HEK293 (cell line): ENCODE data around the gene KRTCAP2.
"Not testable (repeated sequence)": the region's sequence is repeated elsewhere in the genome, so short reads cannot be mapped to it uniquely, and the experiment has no call there.

Experiments used
- CTCF ChIA-PET: fragments of 350-600 bp; formaldehyde crosslinking; extraction: SDS; loops from one replicate; lab custom pipeline; 2021; ENCODE audit warnings: antibody characterized with exemption; lab: Yijun Ruan, JAX
- POLR2A ChIA-PET: fragments of 300-600 bp; formaldehyde crosslinking; extraction: SDS; loops from one replicate; lab custom pipeline; 2020; ENCODE audit warnings: antibody characterized with exemption, inconsistent platforms; lab: Yijun Ruan, JAX
- H3K27ac ChIP-seq: fragments of 200-500 bp; sonication (Bioruptor generic); 2 replicates; pipeline ENCODE4 v1.5.1; 2014; ENCODE audit warnings: low read depth, low read length, control low read depth, inconsistent platforms; ENCODE audit errors: extremely low read depth
- H3K36me3 ChIP-seq, 2 experiments: fragments of 200-500 bp in 1 of 2; sonication (Bioruptor generic) in 1 of 2; 1 replicate in 1 of 2; 2 replicates in 1 of 2; pipeline ENCODE4 v1.5.1; 2014 to 2017; ENCODE audit warnings: inconsistent platforms in 2 of 2, low read length in 2 of 2; ENCODE audit not compliant: control insufficient read depth in 2 of 2, insufficient read depth in 1 of 2
- H3K4me1 ChIP-seq: fragments of 200-500 bp; sonication (Bioruptor generic); 2 replicates; pipeline ENCODE4 v1.5.1; 2014; ENCODE audit warnings: mild to moderate bottlenecking, low read length, inconsistent platforms; ENCODE audit not compliant: control insufficient read depth, insufficient read depth
- H3K4me3 ChIP-seq: 2 replicates; pipeline ENCODE4 v1.5.1; 2011; ENCODE audit warnings: low read depth, mild to moderate bottlenecking, control low read depth, low read length, moderate library complexity
- H3K9me3 ChIP-seq: fragments of 200-500 bp; sonication (Bioruptor generic); 2 replicates; pipeline ENCODE4 v1.5.1; 2014; ENCODE audit warnings: low read depth, low read length, inconsistent platforms; ENCODE audit not compliant: control insufficient read depth, insufficient read depth
- FEZF1 ChIP-seq: fragments of 450-650 bp; formaldehyde crosslinking; IDR thresholded peaks from 2 replicates; pipeline ENCODE4 v1.5.1; 2016; ENCODE audit warnings: missing biosample characterization, missing genetic modification characterization
- GLIS1 ChIP-seq: fragments of 450-650 bp; formaldehyde crosslinking; IDR thresholded peaks from 2 replicates; pipeline ENCODE4 v1.5.1; 2016; ENCODE audit warnings: missing biosample characterization, missing genetic modification characterization
- KLF7 ChIP-seq: fragments of 450-650 bp; formaldehyde crosslinking; IDR thresholded peaks from 2 replicates; pipeline ENCODE4 v1.5.1; 2016; ENCODE audit warnings: missing biosample characterization, missing genetic modification characterization, borderline replicate concordance
- YY2 ChIP-seq: fragments of 450-650 bp; formaldehyde crosslinking; IDR thresholded peaks from 2 replicates; pipeline ENCODE4 v1.5.1; 2016; ENCODE audit warnings: missing biosample characterization, missing genetic modification characterization
- ZBTB20 ChIP-seq: fragments of 450-650 bp; formaldehyde crosslinking; IDR thresholded peaks from 2 replicates; pipeline ENCODE4 v1.5.1; 2016; ENCODE audit warnings: missing biosample characterization, missing genetic modification characterization
- ZFHX2 ChIP-seq: fragments of 450-650 bp; formaldehyde crosslinking; conservative IDR thresholded peaks from 2 replicates; pipeline ENCODE4 v1.5.1; 2016; ENCODE audit warnings: missing biosample characterization, missing genetic modification characterization
- ZNF114 ChIP-seq: fragments of 450-650 bp; formaldehyde crosslinking; IDR thresholded peaks from 2 replicates; pipeline ENCODE4 v1.5.0; 2017; ENCODE audit warnings: missing biosample characterization, missing genetic modification characterization
- ZNF138 ChIP-seq: fragments of 450-650 bp; formaldehyde crosslinking; IDR thresholded peaks from 2 replicates; pipeline ENCODE4 v1.5.1; 2016; ENCODE audit warnings: missing biosample characterization, missing genetic modification characterization, borderline replicate concordance
- ZNF174 ChIP-seq: fragments of 450-650 bp; formaldehyde crosslinking; IDR thresholded peaks from 2 replicates; pipeline ENCODE4 v1.5.0; 2017; ENCODE audit warnings: missing biosample characterization, mild to moderate bottlenecking, missing genetic modification characterization
- ZNF292 ChIP-seq: fragments of 450-650 bp; formaldehyde crosslinking; IDR thresholded peaks from 2 replicates; pipeline ENCODE4 v1.5.1; 2016; ENCODE audit warnings: low read depth, missing biosample characterization, missing genetic modification characterization, borderline replicate concordance
- ZNF324 ChIP-seq: fragments of 450-650 bp; formaldehyde crosslinking; IDR thresholded peaks from 2 replicates; pipeline ENCODE4 v1.5.1; 2016; ENCODE audit warnings: missing biosample characterization, missing genetic modification characterization
- ZNF394 ChIP-seq: fragments of 450-650 bp; formaldehyde crosslinking; IDR thresholded peaks from 2 replicates; pipeline ENCODE4 v1.5.1; 2016; ENCODE audit warnings: missing biosample characterization, missing genetic modification characterization, mild to moderate bottlenecking, moderate library complexity, borderline replicate concordance
- ZNF571 ChIP-seq: fragments of 450-650 bp; formaldehyde crosslinking; IDR thresholded peaks from 2 replicates; pipeline ENCODE4 v1.5.0; 2017; ENCODE audit warnings: missing biosample characterization, missing genetic modification characterization
- ZNF585B ChIP-seq: fragments of 450-650 bp; formaldehyde crosslinking; IDR thresholded peaks from 2 replicates; pipeline ENCODE4 v1.5.1; 2016; ENCODE audit warnings: missing biosample characterization, missing genetic modification characterization
- ZNF600 ChIP-seq: fragments of 450-650 bp; formaldehyde crosslinking; IDR thresholded peaks from 2 replicates; pipeline ENCODE4 v1.5.1; 2016; ENCODE audit warnings: missing biosample characterization, missing genetic modification characterization
- ZNF610 ChIP-seq: fragments of 450-650 bp; formaldehyde crosslinking; IDR thresholded peaks from 2 replicates; pipeline ENCODE4 v1.5.1; 2016; ENCODE audit warnings: missing biosample characterization, missing genetic modification characterization, borderline replicate concordance
- ZNF791 ChIP-seq: fragments of 450-650 bp; formaldehyde crosslinking; IDR thresholded peaks from 2 replicates; pipeline ENCODE4 v1.5.1; 2016; ENCODE audit warnings: missing biosample characterization, missing genetic modification characterization
- ZNF843 ChIP-seq: fragments of 450-650 bp; formaldehyde crosslinking; IDR thresholded peaks from 2 replicates; pipeline ENCODE4 v1.5.1; 2016; ENCODE audit warnings: missing biosample characterization, missing genetic modification characterization
- TF ChIP-seq, protein P1 (sequence below): fragments of 450-650 bp; formaldehyde crosslinking; IDR thresholded peaks from 2 replicates; pipeline ENCODE4 v1.5.1; 2016; ENCODE audit warnings: missing biosample characterization, missing genetic modification characterization
- TF ChIP-seq, protein P2 (sequence below): fragments of 450-650 bp; formaldehyde crosslinking; IDR thresholded peaks from 2 replicates; pipeline ENCODE4 v1.5.1; 2016; ENCODE audit warnings: missing biosample characterization, missing genetic modification characterization

KRTCAP2 gene

DNA sequence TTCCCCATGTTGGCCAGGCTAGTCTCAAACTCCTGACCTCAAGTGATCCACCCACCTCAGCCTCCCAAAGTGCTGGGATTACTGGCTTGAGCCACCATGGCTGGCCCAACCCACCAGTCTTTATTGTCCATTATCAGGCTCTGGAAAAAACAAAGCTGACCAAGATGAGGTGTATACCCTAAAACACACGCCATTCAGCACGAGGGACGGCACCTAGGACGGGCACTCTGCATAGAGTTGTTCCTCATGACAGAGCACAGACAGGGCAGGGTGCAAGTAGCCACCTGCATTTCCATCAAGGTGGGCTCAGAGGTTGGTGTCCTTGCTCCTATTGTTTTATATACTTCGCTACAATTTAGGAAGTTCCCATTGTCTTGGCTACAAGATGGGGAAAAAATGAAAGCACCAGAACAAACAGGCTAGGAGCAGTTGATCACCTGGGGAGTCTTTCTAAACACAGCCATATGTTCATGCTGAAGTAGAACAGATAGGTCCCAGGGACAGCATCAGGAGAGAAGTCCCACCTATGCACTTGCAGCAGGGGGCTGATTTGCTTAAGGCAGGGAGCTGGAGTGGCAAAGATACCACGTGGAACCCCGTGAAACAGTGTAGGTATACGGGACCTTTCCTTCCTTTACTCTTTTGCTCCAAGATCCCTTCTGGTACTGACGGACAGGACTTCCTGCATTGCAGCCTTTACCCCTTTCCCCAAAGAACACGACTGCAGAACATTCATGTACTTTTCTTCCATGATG is 4.5 kb downstream of the KRTCAP2 start:
- TF ChIP-seq, protein P1, sequence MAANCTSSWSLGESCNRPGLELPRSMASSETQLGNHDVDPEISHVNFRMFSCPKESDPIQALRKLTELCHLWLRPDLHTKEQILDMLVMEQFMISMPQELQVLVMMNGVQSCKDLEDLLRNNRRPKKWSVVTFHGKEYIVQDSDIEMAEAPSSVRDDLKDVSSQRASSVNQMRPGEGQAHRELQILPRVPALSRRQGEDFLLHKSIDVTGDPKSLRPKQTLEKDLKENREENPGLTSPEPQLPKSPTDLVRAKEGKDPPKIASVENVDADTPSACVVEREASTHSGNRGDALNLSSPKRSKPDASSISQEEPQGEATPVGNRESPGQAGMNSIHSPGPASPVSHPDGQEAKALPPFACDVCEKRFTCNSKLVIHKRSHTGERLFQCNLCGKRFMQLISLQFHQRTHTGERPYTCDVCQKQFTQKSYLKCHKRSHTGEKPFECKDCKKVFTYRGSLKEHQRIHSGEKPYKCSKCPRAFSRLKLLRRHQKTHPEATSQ (tag by site-specific recombination): no peak
- TF ChIP-seq ZNF791 (tag by site-specific recombination) (no peak), ZNF610 (no peak), ZNF571 (no peak), ZNF114 (no peak), GLIS1 (no peak), ZNF585B (tag by site-specific recombination) (no peak), FEZF1 (tag by site-specific recombination) (no peak), ZNF292 (no peak), ZNF138 (no peak), YY2 (tag by site-specific recombination) (no peak), ZBTB20 (no peak), ZNF843 (tag by site-specific recombination) (no peak), ZNF174 (tag by site-specific recombination) (no peak)
- TF ChIP-seq, protein P2, sequence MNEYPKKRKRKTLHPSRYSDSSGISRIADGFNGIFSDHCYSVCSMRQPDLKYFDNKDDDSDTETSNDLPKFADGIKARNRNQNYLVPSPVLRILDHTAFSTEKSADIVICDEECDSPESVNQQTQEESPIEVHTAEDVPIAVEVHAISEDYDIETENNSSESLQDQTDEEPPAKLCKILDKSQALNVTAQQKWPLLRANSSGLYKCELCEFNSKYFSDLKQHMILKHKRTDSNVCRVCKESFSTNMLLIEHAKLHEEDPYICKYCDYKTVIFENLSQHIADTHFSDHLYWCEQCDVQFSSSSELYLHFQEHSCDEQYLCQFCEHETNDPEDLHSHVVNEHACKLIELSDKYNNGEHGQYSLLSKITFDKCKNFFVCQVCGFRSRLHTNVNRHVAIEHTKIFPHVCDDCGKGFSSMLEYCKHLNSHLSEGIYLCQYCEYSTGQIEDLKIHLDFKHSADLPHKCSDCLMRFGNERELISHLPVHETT (tag by site-specific recombination): no peak
- Histone ChIP-seq H3K4me3 (no peak overlapping the region), H3K9me3 (no peaks in the 10 kb centered on the region), H3K36me3 (peaks cover 5 to 31% of the 10 kb centered on the region in 2 experiments; a peak in 2 of 3 replicates), H3K4me1 (no peaks in the 10 kb centered on the region; the same call in 1 of the 2 replicates), H3K27ac (no peak overlapping the region)
- ChIA-PET POLR2A (interaction anchor here (0.6 to 1.8 kb wide), 7 partner anchors 26 to 472 kb away, joined by 3 to 17 read pairs (median 7); partner anchors contain the start of genes ADAM15 and DPM3), CTCF (interaction anchor here (0.6 to 12.2 kb wide), 37 partner anchors 10 to 744 kb away, joined by 3 to 439 read pairs (median 4); partner anchors contain the start of genes ADAM15, EFNA4 and SLC50A1)

DNA sequence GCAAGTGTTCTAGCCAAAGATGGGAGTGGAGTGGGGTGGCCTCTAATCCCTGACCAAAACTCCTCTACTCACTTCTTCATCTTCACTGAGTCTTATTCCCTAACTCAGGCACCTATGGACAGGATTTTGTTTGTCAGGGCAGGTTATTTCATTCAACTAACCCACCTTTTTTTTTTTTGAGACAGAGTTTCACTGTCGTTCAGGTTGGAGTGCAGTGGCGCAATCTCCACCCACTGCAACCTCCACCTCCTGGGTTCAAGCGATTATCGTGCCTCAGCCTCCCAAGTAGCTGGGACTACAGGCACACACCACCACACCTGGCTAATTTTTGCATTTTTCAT is 5.0 kb downstream of the KRTCAP2 start:
- ChIA-PET POLR2A (interaction anchor here (0.6 to 1.8 kb wide), 8 partner anchors 25 to 472 kb away, joined by 3 to 17 read pairs (median 6); partner anchors contain the start of genes ADAM15, DPM3 and SLC50A1), CTCF (interaction anchor here (0.6 to 12.2 kb wide), 34 partner anchors 9 to 744 kb away, joined by 3 to 439 read pairs (median 4); partner anchors contain the start of genes ADAM15, EFNA4, PMVK and SLC50A1)
- 0 out of 2 replicates have a peak, but pooled peaks have one; percentile 6 for TF ChIP-seq KLF7 (tag by site-specific recombination)
- 0 out of 2 replicates have a peak, but pooled peaks have one; percentile 53 for TF ChIP-seq ZNF600
- peak; percentile 3; the same call in 1 of the 2 replicates for TF ChIP-seq ZNF394 (tag by site-specific recombination)
- TF ChIP-seq ZNF324: 0 out of 2 replicates have a peak, but pooled peaks have one; percentile 1
- TF ChIP-seq ZFHX2 (tag by site-specific recombination): peak; percentile 23; the same call in 1 of the 2 replicates
- H3K27ac ChIP-seq, H3K9me3 ChIP-seq, H3K4me1 ChIP-seq, H3K4me3 ChIP-seq: not testable (repeated sequence)
- peaks cover 5 to 31% of the 10 kb centered on the region in 2 experiments; a peak in 2 of 3 replicates for H3K36me3 ChIP-seq
